Ovary (tissue), 9 donors: ENCODE results near the gene PRMT1. TPM values are rescaled to one million over a fixed set of nuclear protein-coding genes. Genes with fewer than 3 reads are reported as not detected.

Experiments
- DNase-seq, 5 donors: peaks; one replicate each; pipeline ENCODE4 v3.0.0-alpha.2; 2019 to 2020
- H3K27ac ChIP-seq, 2 donors: fragments of 200-600 bp; one replicate each; pipeline versions ENCODE4 v1.5.1 to v1.8.0; 2019 to 2022
- H3K27me3 ChIP-seq: fragments of 200-600 bp; one replicate; pipeline ENCODE4 v1.8.0; 2022
- H3K36me3 ChIP-seq: fragments of 200-600 bp; sonication (generic); one replicate; pipeline ENCODE4 v1.5.1; 2019
- H3K4me1 ChIP-seq: one replicate; pipeline ENCODE4 v1.8.1; 2013; ENCODE audit warnings: mild to moderate bottlenecking, moderate library complexity; ENCODE audit not compliant: insufficient read depth
- H3K4me3 ChIP-seq: fragments of 200-600 bp; sonication (generic); one replicate; pipeline ENCODE4 v1.5.1; 2017
- H3K9me3 ChIP-seq, 2 donors: fragments of 200-600 bp in 1 of 2; sonication (generic) in 1 of 2; one replicate each; pipeline versions ENCODE4 v1.5.1 to v1.8.1; 2013 to 2019; ENCODE audit warnings: mild to moderate bottlenecking in 1 of 2, moderate library complexity in 1 of 2
- CTCF ChIP-seq, 3 donors: fragments of 450-650 bp in 2 of 3; fragments of 200-600 bp in 1 of 3; IDR thresholded peaks; one replicate each; pipeline versions ENCODE4 v1.5.1 to v1.8.0; 2016 to 2022; ENCODE audit warnings: antibody characterized with exemption in 3 of 3, mild to moderate bottlenecking in 1 of 3
- EP300 ChIP-seq: sonication (generic); formaldehyde crosslinking; IDR thresholded peaks from one replicate; pipeline ENCODE4 v1.6.1; 2017; ENCODE audit warnings: antibody characterized with exemption
- POLR2A ChIP-seq: fragments of 450-650 bp; IDR thresholded peaks from one replicate; pipeline ENCODE4 v1.6.1; 2017; ENCODE audit warnings: antibody characterized with exemption, mild to moderate bottlenecking, moderate library complexity
- WGBS, 3 donors: extraction: QIAGEN DNeasy Blood & Tissue Kit in 1 of 3; methylation state at CpG; one replicate each; pipeline versions ENCODE4 v1.1.5 to v1.1.7; 2013 to 2017; 5-methylcytosine and 5-hydroxymethylcytosine counted together
- intact Hi-C, 4 donors: fragments of 100-400 bp; cut with DNase I; formaldehyde crosslinking; loops; one replicate each; pipeline versions ENCODE4 v1.11.0 to v1.15.1; 2022 to 2023
- polyA plus RNA-seq, 2 donors: library from polyadenylated mRNA; stranded (reverse); fragments of 200-250 nt in 1 of 2; fragments of 350-450 nt in 1 of 2; fragmentation: Illumina TruSeq in 1 of 2; extraction: RNeasy Lipid Tissue Mini Kit (QIAGEN cat#74804) in 1 of 2; gene quantifications; one replicate each; pipeline ENCODE4 v1.2.3, GENCODE V29; 2013 to 2014
- total RNA-seq, 7 donors: library from RNA; depleted of rRNA in 2 of 7; stranded (reverse); fragments of >200 nt in 2 of 7; fragmentation: NEBNext Ultra II Directional in 3 of 7; extraction: Animal tissue kit (Norgen Biotek cat#: 25700) in 3 of 7; gene quantifications; one replicate each; pipeline versions ENCODE4 v1.1.0 to v1.2.4, GENCODE V29; 2016 to 2023
- donor health status: DM: no; HTN: no; CAD: no; lungs with moderate emphysema.
- donor health status: DM: no; HTN: no; CAD: no.
- donor health status: Bipolar disorder and iron deficiency.
- donor health status: DM: yes; HTN: yes; CAD: no.
- donor health status: DM: no; HTN: no; CAD: no.
- donor health status: DM: yes; HTN: yes; CAD: no.

Gene PRMT1
- total and polyA plus RNA-seq, 9 donors = 57.1 to 182 (median 152) TPM

DNA sequence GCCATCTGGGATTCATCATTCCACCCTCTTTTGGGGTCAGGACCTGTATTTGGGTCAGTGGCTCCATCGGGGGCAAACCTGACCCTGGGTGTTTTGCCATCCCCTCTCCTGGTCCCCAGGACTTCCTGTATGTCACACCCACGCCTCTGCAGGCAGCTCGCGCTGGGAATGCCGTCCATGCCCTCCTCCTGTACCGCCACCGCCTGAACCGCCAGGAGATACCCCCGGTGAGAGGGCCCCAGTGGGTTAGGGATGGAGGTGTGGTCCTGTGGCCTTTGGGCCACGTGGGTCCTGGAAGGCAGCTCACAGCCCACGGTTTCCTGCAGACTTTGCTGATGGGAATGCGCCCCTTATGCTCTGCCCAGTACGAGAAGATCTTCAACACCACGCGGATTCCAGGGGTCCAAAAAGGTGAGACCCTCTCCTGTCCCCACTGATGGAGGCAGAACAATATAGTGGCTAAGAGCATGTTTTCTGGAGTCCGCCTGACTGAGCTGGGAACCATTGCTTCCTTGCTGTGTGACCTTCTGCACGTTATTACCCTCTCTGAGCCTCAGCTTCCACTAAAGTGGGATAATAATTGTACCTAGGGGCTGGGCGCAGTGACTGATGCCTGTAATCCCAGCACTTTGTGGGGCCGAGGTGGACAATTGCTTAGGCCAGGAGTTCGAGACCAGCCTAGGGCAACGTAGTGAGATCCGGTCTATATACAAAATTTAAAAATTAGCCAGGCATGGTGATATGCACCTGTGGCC, 28.0 kb downstream of the PRMT1 start:
- intact Hi-C loops = no loop called here
- WGBS, 3 donors = 85 to 93% (median 86%) methylated on average over 22 of the region's 22 CpGs
- Histone ChIP-seq H3K9me3 (no peaks in the 10 kb centered on the region), H3K27ac (no peak overlapping the region), H3K4me3 (no peak overlapping the region), H3K36me3 (no peaks in the 10 kb centered on the region), H3K4me1 (no peaks in the 10 kb centered on the region), H3K27me3 (no peaks in the 10 kb centered on the region)
- DNase-seq = no peak
- no peak for TF ChIP-seq POLR2A
- no peak for TF ChIP-seq EP300
- TF ChIP-seq CTCF (IDR thresholded peaks at IDR 0.05) = no peak

DNA sequence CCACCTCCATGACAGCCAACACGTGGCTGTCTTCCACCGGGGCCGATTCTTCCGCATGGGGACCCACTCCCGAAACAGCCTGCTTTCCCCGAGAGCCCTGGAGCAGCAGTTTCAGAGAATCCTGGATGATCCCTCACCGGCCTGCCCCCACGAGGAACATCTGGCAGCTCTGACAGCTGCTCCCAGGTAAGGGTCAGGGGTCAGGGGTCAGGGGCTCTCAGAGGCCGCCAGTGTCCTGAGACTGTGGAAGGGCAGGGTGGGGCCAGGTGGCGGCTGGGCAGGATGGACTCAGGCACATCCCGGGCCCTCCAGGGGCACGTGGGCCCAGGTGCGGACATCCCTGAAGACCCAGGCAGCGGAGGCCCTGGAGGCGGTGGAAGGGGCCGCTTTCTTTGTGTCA, 28.8 kb downstream of the PRMT1 start:
- no peak for DNase-seq
- intact Hi-C loops = no loop called here
- H3K27ac ChIP-seq = no peak overlapping the region
- 84 to 92% (median 88%) methylated on average over 15 to 16 of the region's 16 CpGs for WGBS, 3 donors
- no peaks in the 10 kb centered on the region for H3K9me3 ChIP-seq
- H3K36me3 ChIP-seq = no peaks in the 10 kb centered on the region
- TF ChIP-seq EP300 (no peak), POLR2A (no peak), CTCF (IDR thresholded peaks at IDR 0.05) (no peak)
- H3K27me3 ChIP-seq = no peaks in the 10 kb centered on the region
- H3K4me3 ChIP-seq = no peak overlapping the region
- H3K4me1 ChIP-seq = no peaks in the 10 kb centered on the region

- no peaks in the 10 kb centered on the region for H3K4me1 ChIP-seq
- no peaks in the 10 kb centered on the region for H3K9me3 ChIP-seq
- 83 to 84% (median 84%) methylated on average over 20 of the region's 20 CpGs for WGBS, 3 donors
- H3K4me3 ChIP-seq = no peak overlapping the region
- no peak for DNase-seq
- no peak overlapping the region for H3K27ac ChIP-seq
- intact Hi-C loops = no loop called here
- no peak for TF ChIP-seq CTCF (IDR thresholded peaks at IDR 0.05)
- no peak for TF ChIP-seq EP300
- TF ChIP-seq POLR2A = no peak
- H3K27me3 ChIP-seq = no peaks in the 10 kb centered on the region
- no peaks in the 10 kb centered on the region for H3K36me3 ChIP-seq
Observed at GRCh38 chr19:49710372-49710951, 33.4 kb downstream of the PRMT1 start.

GRCh38 chr19:49712397-49712859, 35.4 kb downstream of the PRMT1 start:
- no peak overlapping the region for H3K4me3 ChIP-seq
- 54 to 60% (median 55%) methylated on average over 20 of the region's 20 CpGs for WGBS, 3 donors
- no peak overlapping the region for H3K27ac ChIP-seq
- TF ChIP-seq EP300 (no peak), POLR2A (no peak), CTCF (IDR thresholded peaks at IDR 0.05) (no peak)
- DNase-seq = peak; percentile 39 to 71 (median 52)
- H3K4me1 ChIP-seq = no peaks in the 10 kb centered on the region
- intact Hi-C loops = no loop called here
- no peaks in the 10 kb centered on the region for H3K36me3 ChIP-seq
- no peaks in the 10 kb centered on the region for H3K27me3 ChIP-seq
- no peaks in the 10 kb centered on the region for H3K9me3 ChIP-seq
